Liver (tissue), 9 donors: ENCODE data around the gene STX1A. TPM values are rescaled to one million over a fixed set of nuclear protein-coding genes. Genes with fewer than 3 reads are reported as not detected.

Source experiments
- DNase-seq: peaks from one replicate; pipeline ENCODE4 v3.0.0-alpha.2; 2017; ENCODE audit warnings: low spot score
- H3K27ac ChIP-seq, 2 donors: one replicate each; pipeline ENCODE4 v1.7.0; 2013; ENCODE audit warnings: inconsistent platforms in 2 of 2, low read length in 2 of 2, control low read depth in 1 of 2, low read depth in 1 of 2, mild to moderate bottlenecking in 1 of 2
- H3K27me3 ChIP-seq, 4 donors: one replicate each; pipeline versions ENCODE4 v1.6.1 to v1.7.0; 2013; ENCODE audit warnings: low read length in 3 of 4, inconsistent platforms in 1 of 4, mild to moderate bottlenecking in 1 of 4, moderate library complexity in 1 of 4; ENCODE audit not compliant: control insufficient read depth in 4 of 4, insufficient read depth in 4 of 4
- H3K36me3 ChIP-seq, 4 donors: one replicate each; pipeline versions ENCODE4 v1.6.1 to v1.7.0; 2013; ENCODE audit warnings: low read length in 3 of 4, mild to moderate bottlenecking in 3 of 4, low read depth in 1 of 4, moderate library complexity in 1 of 4; ENCODE audit not compliant: control insufficient read depth in 4 of 4, insufficient read depth in 3 of 4
- H3K4me1 ChIP-seq, 4 donors: one replicate each; pipeline versions ENCODE4 v1.6.1 to v1.7.0; 2013; ENCODE audit warnings: low read length in 3 of 4, mild to moderate bottlenecking in 3 of 4, moderate library complexity in 1 of 4; ENCODE audit not compliant: control insufficient read depth in 4 of 4, insufficient read depth in 4 of 4
- H3K4me3 ChIP-seq, 3 donors: one replicate each; pipeline versions ENCODE4 v1.6.1 to v1.7.0; 2013; ENCODE audit warnings: low read length in 3 of 3, control low read depth in 1 of 3, low read depth in 1 of 3, mild to moderate bottlenecking in 1 of 3
- H3K9ac ChIP-seq, 2 donors: one replicate each; pipeline ENCODE4 v1.7.0; 2013; ENCODE audit warnings: low read length in 2 of 2, mild to moderate bottlenecking in 2 of 2, moderate library complexity in 2 of 2, control low read depth in 1 of 2, low read depth in 1 of 2
- H3K9me3 ChIP-seq, 4 donors: one replicate each; pipeline versions ENCODE4 v1.6.1 to v1.7.0; 2013; ENCODE audit warnings: low read length in 3 of 4; ENCODE audit not compliant: control insufficient read depth in 4 of 4
- ATF3 ChIP-seq: IDR thresholded peaks from 2 replicates; pipeline ENCODE4 v1.6.1; 2016; ENCODE audit warnings: antibody characterized with exemption
- CTCF ChIP-seq: fragments of 150-350 bp; IDR thresholded peaks from 2 replicates; pipeline ENCODE4 v1.5.1; 2017; ENCODE audit warnings: improper control_type of control experiment, low read depth, low read length; ENCODE audit not compliant: missing input control
- EGR1 ChIP-seq, 2 donors: IDR thresholded peaks; 2 replicates each; pipeline ENCODE4 v1.6.1; 2016 to 2018; ENCODE audit warnings: antibody characterized with exemption in 2 of 2, low read depth in 2 of 2
- FOXA1 ChIP-seq: IDR thresholded peaks from 2 replicates; pipeline ENCODE4 v1.6.1; 2016; ENCODE audit warnings: antibody characterized with exemption
- FOXA2 ChIP-seq: IDR thresholded peaks from 2 replicates; pipeline ENCODE4 v1.6.1; 2016; ENCODE audit warnings: antibody characterized with exemption
- GABPA ChIP-seq, 2 donors: IDR thresholded peaks in 1 of 2; conservative IDR thresholded peaks in 1 of 2; 2 replicates each; pipeline ENCODE4 v1.6.1; 2016; ENCODE audit warnings: antibody characterized with exemption in 2 of 2, mild to moderate bottlenecking in 1 of 2, moderate library complexity in 1 of 2
- HNF4A ChIP-seq, 2 donors: conservative IDR thresholded peaks; 2 replicates each; pipeline ENCODE4 v1.6.1; 2016; ENCODE audit warnings: antibody characterized with exemption in 2 of 2, mild to moderate bottlenecking in 2 of 2
- HNF4G ChIP-seq: IDR thresholded peaks from 2 replicates; pipeline ENCODE4 v1.6.1; 2016; ENCODE audit warnings: antibody characterized with exemption
- JUND ChIP-seq, 2 donors: IDR thresholded peaks; 2 replicates each; pipeline ENCODE4 v1.6.1; 2016; ENCODE audit warnings: antibody characterized with exemption in 2 of 2
- MAX ChIP-seq: IDR thresholded peaks from 2 replicates; pipeline ENCODE4 v1.6.1; 2016; ENCODE audit warnings: antibody characterized with exemption
- NR2F2 ChIP-seq: IDR thresholded peaks from 2 replicates; pipeline ENCODE4 v1.6.1; 2016; ENCODE audit warnings: antibody characterized with exemption
- RAD21 ChIP-seq, 2 donors: IDR thresholded peaks; 2 replicates each; pipeline ENCODE4 v1.6.1; 2016; ENCODE audit warnings: antibody characterized with exemption in 2 of 2, mild to moderate bottlenecking in 2 of 2
- REST ChIP-seq: IDR thresholded peaks from 2 replicates; pipeline ENCODE4 v1.6.1; 2016; ENCODE audit warnings: antibody characterized with exemption, mild to moderate bottlenecking
- RXRA ChIP-seq, 2 donors: IDR thresholded peaks; 2 replicates each; pipeline ENCODE4 v1.6.1; 2017 to 2018; ENCODE audit warnings: antibody characterized with exemption in 2 of 2, mild to moderate bottlenecking in 1 of 2
- SP1 ChIP-seq: IDR thresholded peaks from 2 replicates; pipeline ENCODE4 v1.6.1; 2018; ENCODE audit warnings: antibody characterized with exemption, mild to moderate bottlenecking
- TAF1 ChIP-seq: conservative IDR thresholded peaks from 2 replicates; pipeline ENCODE4 v1.6.1; 2016; ENCODE audit warnings: antibody characterized with exemption, mild to moderate bottlenecking
- YY1 ChIP-seq: IDR thresholded peaks from 2 replicates; pipeline ENCODE4 v1.6.1; 2016; ENCODE audit warnings: antibody characterized with exemption, mild to moderate bottlenecking
- ZBTB33 ChIP-seq: IDR thresholded peaks from 2 replicates; pipeline ENCODE4 v1.6.1; 2016; ENCODE audit warnings: antibody characterized with exemption
- WGBS: extraction: QIAGEN DNeasy Blood & Tissue Kit; methylation state at CpG from one replicate; pipeline ENCODE4 v1.1.7; 2013; 5-methylcytosine and 5-hydroxymethylcytosine counted together
- polyA plus RNA-seq, 2 donors: library from polyadenylated mRNA; stranded (reverse) in 1 of 2; unstranded in 1 of 2; fragments of 200-250 nt in 1 of 2; fragments of >200 nt in 1 of 2; fragmentation: Nextera tagmentation in 1 of 2; extraction: Ambion mirVana in 1 of 2; gene quantifications; one replicate each; pipeline versions ENCODE4 v1.2.1 to v1.2.3, GENCODE V29; 2013 to 2015
- total RNA-seq, 2 donors: library from RNA; depleted of rRNA; stranded (reverse); fragments of >200 nt; gene quantifications; one replicate each; pipeline ENCODE4 v1.2.3, GENCODE V29; 2014
- donor health status: healthy.
- donor health status: healthy.
- donor health status: healthy.
- donor health status: healthy.
- donor health status: healthy.

The STX1A gene
- total and polyA plus RNA-seq, 4 donors: 0.49 to 1.9 (median 1.1) TPM

- no peak for DNase-seq
- H3K27ac ChIP-seq: no peak overlapping the region
- H3K4me3 ChIP-seq: peak overlapping the region in 2 of 3 donors; percentile 18 to 90
- peaks cover 12 to 31% (median 20%) of the 10 kb centered on the region in 4 donors for H3K4me1 ChIP-seq
- TF ChIP-seq CTCF (no peak), SP1 (no peak), MAX (no peak), REST (no peak), FOXA2 (no peak), ZBTB33 (no peak), RAD21 (IDR thresholded peaks at IDR 0.05) (no peak), RXRA (IDR thresholded peaks at IDR 0.05) (no peak), YY1 (no peak), HNF4G (no peak), ATF3 (no peak), NR2F2 (no peak), TAF1 (no peak), EGR1 (IDR thresholded peaks at IDR 0.05; ENCODE audit: low read depth in 2 of 2) (no peak), HNF4A (conservative IDR thresholded peaks at IDR 0.05) (no peak), GABPA (IDR thresholded peaks at IDR 0.05 in 1 of 2, conservative IDR thresholded peaks at IDR 0.05 in 1 of 2) (no peak), FOXA1 (no peak), JUND (IDR thresholded peaks at IDR 0.05) (no peak)
- no peaks in the 10 kb centered on the region for H3K9me3 ChIP-seq
- no peaks in the 10 kb centered on the region for H3K27me3 ChIP-seq
- no peak overlapping the region for H3K9ac ChIP-seq
- 13% methylated on average over 16 of the region's 16 CpGs for WGBS
- no peaks in the 10 kb centered on the region for H3K36me3 ChIP-seq
These were observed 319 bp upstream of the STX1A start for GRCh38 chr7:73719806-73720169.
